WTC11 (cell line): ENCODE measurements around the gene KCNJ6. TPM values are rescaled to one million over a fixed set of nuclear protein-coding genes. Genes with fewer than 3 reads are reported as not detected.

Experiments
- ATAC-seq: fragments of 200-7000 bp; cut with Tn5 transposase; 2 replicates; pipeline ENCODE4 v1.10.0; 2021; ENCODE audit warnings: mild to moderate bottlenecking, moderate library complexity
- CTCF ChIA-PET: fragments of 300-600 bp; sonication (Branson Sonifier 250); formaldehyde crosslinking; loops from one replicate; lab custom pipeline; 2021; ENCODE audit warnings: antibody characterized with exemption; lab: Charles Lee
- POLR2A ChIA-PET: fragments of 350-600 bp; sonication (Branson Sonifier 250); formaldehyde crosslinking; loops from one replicate; lab custom pipeline; 2021; ENCODE audit warnings: antibody characterized with exemption; lab: Charles Lee
- DNase-seq: peaks from one replicate; pipeline ENCODE4 v3.0.0; 2021; ENCODE audit warnings: low spot score
- H3K27ac Mint-ChIP-seq: 2 replicates; pipeline ENCODE4 v1.8.0; 2021; ENCODE audit warnings: mixed read lengths
- H3K27me3 Mint-ChIP-seq: 2 replicates; pipeline ENCODE4 v1.8.0; 2021; ENCODE audit warnings: low read depth, mild to moderate bottlenecking, moderate library complexity, mixed read lengths
- H3K36me3 Mint-ChIP-seq: 2 replicates; pipeline ENCODE4 v1.8.0; 2021; ENCODE audit warnings: mixed read lengths
- H3K4me1 Mint-ChIP-seq: 2 replicates; pipeline ENCODE4 v1.8.0; 2022; ENCODE audit warnings: mixed read lengths
- H3K4me3 Mint-ChIP-seq: 2 replicates; pipeline ENCODE4 v1.8.0; 2021; ENCODE audit warnings: mild to moderate bottlenecking, moderate library complexity, mixed read lengths
- H3K9me3 Mint-ChIP-seq: 2 replicates; pipeline ENCODE4 v1.8.0; 2021; ENCODE audit warnings: mixed read lengths
- ATF1 ChIP-seq: sonication (generic); formaldehyde crosslinking; IDR thresholded peaks from 2 replicates; pipeline ENCODE4 v1.8.1; 2023; ENCODE audit warnings: mild to moderate bottlenecking, moderate library complexity, missing genetic modification reagents
- CREB1 ChIP-seq: sonication (generic); formaldehyde crosslinking; IDR thresholded peaks from 2 replicates; pipeline ENCODE4 v1.8.0; 2023; ENCODE audit warnings: mild to moderate bottlenecking, missing genetic modification reagents
- ETV6 ChIP-seq: sonication (generic); formaldehyde crosslinking; IDR thresholded peaks from 2 replicates; pipeline ENCODE4 v1.8.1; 2022; ENCODE audit warnings: mild to moderate bottlenecking, missing genetic modification reagents
- FOXP1 ChIP-seq: sonication (generic); formaldehyde crosslinking; IDR thresholded peaks from 2 replicates; pipeline ENCODE4 v1.8.0; 2022; ENCODE audit warnings: missing genetic modification reagents, mild to moderate bottlenecking, moderate library complexity, borderline replicate concordance
- FOXP4 ChIP-seq: sonication (generic); formaldehyde crosslinking; IDR thresholded peaks from 2 replicates; pipeline ENCODE4 v1.8.0; 2022; ENCODE audit warnings: mild to moderate bottlenecking, missing genetic modification reagents
- GABPB1 ChIP-seq: sonication (generic); formaldehyde crosslinking; IDR thresholded peaks from 2 replicates; pipeline ENCODE4 v1.8.1; 2023; ENCODE audit warnings: mild to moderate bottlenecking, missing genetic modification reagents
- HMGXB4 ChIP-seq: sonication (generic); formaldehyde crosslinking; IDR thresholded peaks from 2 replicates; pipeline ENCODE4 v1.8.1; 2023; ENCODE audit warnings: mild to moderate bottlenecking, moderate library complexity, missing genetic modification reagents
- IRF1 ChIP-seq: sonication (generic); formaldehyde crosslinking; IDR thresholded peaks from 2 replicates; pipeline ENCODE4 v1.8.0; 2023; ENCODE audit warnings: missing genetic modification reagents
- IRF2 ChIP-seq: sonication (generic); formaldehyde crosslinking; IDR thresholded peaks from 2 replicates; pipeline ENCODE4 v1.8.0; 2022; ENCODE audit warnings: low read depth, missing genetic modification reagents, borderline replicate concordance
- JAZF1 ChIP-seq: fragments of 250-450 bp; sonication (Bioruptor Pico); IDR thresholded peaks from 2 replicates; pipeline ENCODE4 v1.9.0; 2021; ENCODE audit warnings: moderate library complexity, mild to moderate bottlenecking, inconsistent platforms
- JUN ChIP-seq: sonication (generic); formaldehyde crosslinking; IDR thresholded peaks from 2 replicates; pipeline ENCODE4 v1.8.0; 2023; ENCODE audit warnings: mild to moderate bottlenecking, missing genetic modification reagents
- NFATC4 ChIP-seq: fragments of 250-450 bp; sonication (Bioruptor Pico); IDR thresholded peaks from 2 replicates; pipeline ENCODE4 v1.9.0; 2021; ENCODE audit warnings: mild to moderate bottlenecking
- OVOL2 ChIP-seq: fragments of 250-450 bp; sonication (Bioruptor Pico); IDR thresholded peaks from 2 replicates; pipeline ENCODE4 v1.9.0; 2021; ENCODE audit warnings: mild to moderate bottlenecking, borderline replicate concordance
- SP1 ChIP-seq: sonication (generic); formaldehyde crosslinking; conservative IDR thresholded peaks from 2 replicates; pipeline ENCODE4 v1.8.1; 2022; ENCODE audit warnings: missing genetic modification reagents
- ZNF219 ChIP-seq: sonication (generic); formaldehyde crosslinking; IDR thresholded peaks from 2 replicates; pipeline ENCODE4 v1.8.0; 2023; ENCODE audit warnings: missing genetic modification reagents, mild to moderate bottlenecking, borderline replicate concordance
- ZNF317 ChIP-seq: sonication (generic); formaldehyde crosslinking; IDR thresholded peaks from 2 replicates; pipeline ENCODE4 v1.8.1; 2023; ENCODE audit warnings: low read depth, mild to moderate bottlenecking, moderate library complexity, missing genetic modification reagents, borderline replicate concordance
- total RNA-seq: library from RNA; stranded (reverse); gene quantifications from 3 replicates; pipeline ENCODE4 v1.2.3, GENCODE V29; 2021
- TF ChIP-seq, protein P1 (sequence below): sonication (generic); formaldehyde crosslinking; IDR thresholded peaks from 2 replicates; pipeline ENCODE4 v1.8.1; 2023; ENCODE audit warnings: mild to moderate bottlenecking, missing genetic modification reagents, borderline replicate concordance

Gene KCNJ6
- total RNA-seq, 1 experiment from 2014 or later, result 0.35 TPM

DNA sequence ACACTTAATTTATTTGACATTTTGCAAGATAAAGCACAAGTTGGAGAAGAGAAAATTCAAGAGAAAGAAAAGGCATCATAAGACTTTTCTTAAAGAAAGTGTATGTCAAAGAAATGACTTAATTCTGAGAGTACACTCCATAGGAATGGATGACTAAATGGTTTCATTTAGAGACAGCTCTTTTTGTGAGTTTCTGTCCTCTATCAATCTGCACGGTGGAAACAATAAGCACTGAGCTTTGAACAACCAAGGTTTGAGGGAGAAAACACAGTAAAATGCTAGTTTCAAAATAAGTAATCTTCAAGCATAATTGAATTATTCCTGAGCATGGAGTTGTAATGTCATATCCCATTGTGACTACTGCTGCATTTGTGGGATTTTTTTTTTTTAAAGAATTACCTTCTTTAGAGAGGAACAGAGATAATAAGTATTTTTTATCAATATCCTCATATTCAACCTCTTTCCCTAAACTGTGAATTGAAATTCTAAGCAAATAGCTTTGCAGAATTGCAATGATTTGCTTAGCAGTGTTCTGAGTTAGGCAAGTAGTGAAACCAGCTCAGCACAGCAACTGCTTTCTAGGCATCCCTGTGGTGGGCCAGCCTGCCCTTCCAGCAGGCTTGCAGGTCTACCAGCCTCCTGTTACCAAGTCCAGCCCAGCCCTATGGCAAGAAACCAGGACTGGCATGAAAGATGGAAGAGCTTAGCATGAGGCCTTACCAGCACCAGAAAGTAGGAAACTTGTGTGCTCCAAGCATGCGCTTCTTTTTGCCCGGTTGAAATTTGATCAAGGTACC is 38.2 kb downstream of the KCNJ6 start:
- Mint-ChIP-seq H3K9me3 (no peaks in the 10 kb centered on the region), H3K4me3 (no peak overlapping the region), H3K36me3 (no peaks in the 10 kb centered on the region), H3K4me1 (peaks cover 6% of the 10 kb centered on the region), H3K27ac (no peak overlapping the region), H3K27me3 (no peaks in the 10 kb centered on the region)
- DNase-seq (no peak), ATAC-seq (no peak)
- ChIA-PET CTCF (interaction anchor here (1.8 kb wide), 1 partner anchor 248 kb away, joined by 4 read pairs; no protein-coding TSS in a partner anchor), POLR2A (no interaction called here)
- TF ChIP-seq NFATC4 (CRISPR knock-in tag), result no peak
- no peak for TF ChIP-seq IRF1
- TF ChIP-seq OVOL2, result no peak
- no peak for TF ChIP-seq CREB1 (CRISPR knock-in tag)
- TF ChIP-seq, all 79 proteins: peak for 0

GRCh38 chr21:37877171-37877570 is 39.1 kb downstream of the KCNJ6 start:
- H3K27me3 Mint-ChIP-seq, result no peaks in the 10 kb centered on the region
- H3K9me3 Mint-ChIP-seq, result no peaks in the 10 kb centered on the region
- H3K27ac Mint-ChIP-seq, result no peak overlapping the region
- POLR2A ChIA-PET, result no interaction called here
- DNase-seq (no peak), ATAC-seq (no peak)
- no peak for TF ChIP-seq NFATC4 (CRISPR knock-in tag)
- no peak for TF ChIP-seq IRF2 (CRISPR knock-in tag)
- TF ChIP-seq FOXP1 (CRISPR knock-in tag), result no peak
- TF ChIP-seq FOXP4 (CRISPR knock-in tag), result no peak
- TF ChIP-seq ATF1 (CRISPR knock-in tag), result no peak
- no peak for TF ChIP-seq JUN (CRISPR knock-in tag)
- no peak for TF ChIP-seq HMGXB4 (CRISPR knock-in tag)
- no peak for TF ChIP-seq SP1
- no peak for TF ChIP-seq GABPB1 (CRISPR knock-in tag)
- TF ChIP-seq ZNF219 (CRISPR knock-in tag), result no peak
- no peak for TF ChIP-seq JAZF1 (CRISPR knock-in tag)
- no peak for TF ChIP-seq ETV6
- TF ChIP-seq, protein P1, sequence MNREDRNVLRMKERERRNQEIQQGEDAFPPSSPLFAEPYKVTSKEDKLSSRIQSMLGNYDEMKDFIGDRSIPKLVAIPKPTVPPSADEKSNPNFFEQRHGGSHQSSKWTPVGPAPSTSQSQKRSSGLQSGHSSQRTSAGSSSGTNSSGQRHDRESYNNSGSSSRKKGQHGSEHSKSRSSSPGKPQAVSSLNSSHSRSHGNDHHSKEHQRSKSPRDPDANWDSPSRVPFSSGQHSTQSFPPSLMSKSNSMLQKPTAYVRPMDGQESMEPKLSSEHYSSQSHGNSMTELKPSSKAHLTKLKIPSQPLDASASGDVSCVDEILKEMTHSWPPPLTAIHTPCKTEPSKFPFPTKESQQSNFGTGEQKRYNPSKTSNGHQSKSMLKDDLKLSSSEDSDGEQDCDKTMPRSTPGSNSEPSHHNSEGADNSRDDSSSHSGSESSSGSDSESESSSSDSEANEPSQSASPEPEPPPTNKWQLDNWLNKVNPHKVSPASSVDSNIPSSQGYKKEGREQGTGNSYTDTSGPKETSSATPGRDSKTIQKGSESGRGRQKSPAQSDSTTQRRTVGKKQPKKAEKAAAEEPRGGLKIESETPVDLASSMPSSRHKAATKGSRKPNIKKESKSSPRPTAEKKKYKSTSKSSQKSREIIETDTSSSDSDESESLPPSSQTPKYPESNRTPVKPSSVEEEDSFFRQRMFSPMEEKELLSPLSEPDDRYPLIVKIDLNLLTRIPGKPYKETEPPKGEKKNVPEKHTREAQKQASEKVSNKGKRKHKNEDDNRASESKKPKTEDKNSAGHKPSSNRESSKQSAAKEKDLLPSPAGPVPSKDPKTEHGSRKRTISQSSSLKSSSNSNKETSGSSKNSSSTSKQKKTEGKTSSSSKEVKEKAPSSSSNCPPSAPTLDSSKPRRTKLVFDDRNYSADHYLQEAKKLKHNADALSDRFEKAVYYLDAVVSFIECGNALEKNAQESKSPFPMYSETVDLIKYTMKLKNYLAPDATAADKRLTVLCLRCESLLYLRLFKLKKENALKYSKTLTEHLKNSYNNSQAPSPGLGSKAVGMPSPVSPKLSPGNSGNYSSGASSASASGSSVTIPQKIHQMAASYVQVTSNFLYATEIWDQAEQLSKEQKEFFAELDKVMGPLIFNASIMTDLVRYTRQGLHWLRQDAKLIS (CRISPR knock-in tag), result no peak
- TF ChIP-seq ZNF317 (CRISPR knock-in tag), result no peak
- no peak overlapping the region for H3K4me3 Mint-ChIP-seq
- H3K36me3 Mint-ChIP-seq, result no peaks in the 10 kb centered on the region
- peaks cover 6% of the 10 kb centered on the region for H3K4me1 Mint-ChIP-seq
- CTCF ChIA-PET, result no interaction called here
